Ramos (cell line): ENCODE results near the gene TWF2.
"Not testable (repeated sequence)": the region's sequence is repeated elsewhere in the genome, so short reads cannot be mapped to it uniquely, and the experiment has no call there.

Source experiments
- in situ Hi-C: fragments of 300-500 bp; cut with MboI; formaldehyde crosslinking; loops from one replicate; pipeline ENCODE4 v1.14.3; 2022; ENCODE audit warnings: low sequenced_read_pairs; ENCODE audit not compliant: unreplicated experiment

Gene TWF2

GRCh38 chr3:52238761-52239701 is at the start of gene TWF2:
TSS of gene TWF2 (minus strand) at chr3:52239158. CDS start at chr3:52239016, 142 bp downstream.
- in situ Hi-C loops = loop anchor here (25.0 kb wide), 1 partner anchor 923 kb away; the partner anchor contains the start of gene PRKCD

- in situ Hi-C loops = no loop called here
Observed at GRCh38 chr3:52288674-52289073, 49.7 kb upstream of the TWF2 start.

- in situ Hi-C loops = no loop called here
Observed at GRCh38 chr3:52286777-52287110, 47.8 kb upstream of the TWF2 start.

- in situ Hi-C loops = not testable (repeated sequence)
Observed at GRCh38 chr3:52284051-52284450, 45.1 kb upstream of the TWF2 start.

- in situ Hi-C loops = no loop called here
Observed at GRCh38 chr3:52283306-52283705, 44.3 kb upstream of the TWF2 start.

- in situ Hi-C loops = no loop called here
Observed at GRCh38 chr3:52281981-52282801, 43.2 kb upstream of the TWF2 start.

- in situ Hi-C loops = no loop called here
Observed at GRCh38 chr3:52280050-52280461, 41.1 kb upstream of the TWF2 start.

- in situ Hi-C loops = no loop called here
Observed at GRCh38 chr3:52279596-52279995, 40.6 kb upstream of the TWF2 start.

GRCh38 chr3:52278510-52279069 is 39.6 kb upstream of the TWF2 start, which contains the start of gene WDR82:
TSS of gene WDR82 (minus strand) at chr3:52278649. CDS start at chr3:52278361, 288 bp downstream.
- in situ Hi-C loops = no loop called here

- in situ Hi-C loops = no loop called here
Observed at GRCh38 chr3:52277972-52278509, 39.1 kb upstream of the TWF2 start.

- in situ Hi-C loops = no loop called here
Observed at GRCh38 chr3:52277071-52277964, 38.4 kb upstream of the TWF2 start.

GRCh38 chr3:52274781-52275180 is 35.8 kb upstream of the TWF2 start:
- in situ Hi-C loops = not testable (repeated sequence)

GRCh38 chr3:52272831-52273230 is 33.9 kb upstream of the TWF2 start:
- in situ Hi-C loops = no loop called here

GRCh38 chr3:52272172-52272571 is 33.2 kb upstream of the TWF2 start:
- in situ Hi-C loops = not testable (repeated sequence)

GRCh38 chr3:52270252-52270754 is 31.3 kb upstream of the TWF2 start:
- in situ Hi-C loops = no loop called here

GRCh38 chr3:52269776-52270175 is 30.8 kb upstream of the TWF2 start:
- in situ Hi-C loops = no loop called here

GRCh38 chr3:52268036-52268435 is 29.1 kb upstream of the TWF2 start:
- in situ Hi-C loops = no loop called here

GRCh38 chr3:52265387-52265786 is 26.4 kb upstream of the TWF2 start:
- in situ Hi-C loops = no loop called here

GRCh38 chr3:52262447-52262846 is 23.5 kb upstream of the TWF2 start:
- in situ Hi-C loops = no loop called here
